ENCODE data around the gene KRTAP7-1. TPM values are rescaled to one million over a fixed set of nuclear protein-coding genes. Genes with fewer than 3 reads are reported as not detected.

The KRTAP7-1 gene
- total RNA-seq, 4 donors from 2014 or later: not detected

- Histone ChIP-seq H3K4me3 (no peak overlapping the region), H3K36me3 (no peaks in the 10 kb centered on the region), H3K9me3 (no peaks in the 10 kb centered on the region), H3K27me3 (no peaks in the 10 kb centered on the region), H3K4me1 (no peaks in the 10 kb centered on the region), H3K27ac (no peak overlapping the region)
- intact Hi-C loops (cut with DNase I; ENCODE audit: low total_unique reads): no loop called here
- no peak for DNase-seq
- TF ChIP-seq POLR2A (IDR thresholded peaks at IDR 0.05) (no peak), CTCF (IDR thresholded peaks at IDR 0.05) (no peak)
These were observed 9.0 kb upstream of the KRTAP7-1 start for GRCh38 chr21:30838536-30838935.

GRCh38 chr21:30831194-30831765, 1.7 kb upstream of the KRTAP7-1 start:
- TF ChIP-seq CTCF (IDR thresholded peaks at IDR 0.05): no peak
- no peak for TF ChIP-seq POLR2A (IDR thresholded peaks at IDR 0.05)
- intact Hi-C loops (cut with DNase I; ENCODE audit: low total_unique reads): no loop called here
- no peak overlapping the region for H3K27ac ChIP-seq
- no peaks in the 10 kb centered on the region for H3K36me3 ChIP-seq
- H3K9me3 ChIP-seq: no peaks in the 10 kb centered on the region
- no peak overlapping the region for H3K4me3 ChIP-seq
- no peak for DNase-seq
- no peaks in the 10 kb centered on the region for H3K27me3 ChIP-seq
- H3K4me1 ChIP-seq: no peaks in the 10 kb centered on the region

GRCh38 chr21:30818837-30819610, 10.5 kb downstream of the KRTAP7-1 start:
- Histone ChIP-seq H3K36me3 (no peaks in the 10 kb centered on the region), H3K4me1 (no peaks in the 10 kb centered on the region), H3K9me3 (no peaks in the 10 kb centered on the region), H3K27ac (no peak overlapping the region), H3K27me3 (no peaks in the 10 kb centered on the region), H3K4me3 (no peak overlapping the region)
- DNase-seq: no peak
- intact Hi-C loops (cut with DNase I; ENCODE audit: low total_unique reads): no loop called here
- TF ChIP-seq POLR2A (IDR thresholded peaks at IDR 0.05) (no peak), CTCF (IDR thresholded peaks at IDR 0.05) (no peak)

GRCh38 chr21:30813174-30813573, 16.4 kb downstream of the KRTAP7-1 start, which contains the start of gene KRTAP8-1:
Gene KRTAP8-1, minus strand, starts transcription at chr21:30813274. Its CDS starts 54 bp downstream, at chr21:30813220.
- Histone ChIP-seq H3K9me3 (no peaks in the 10 kb centered on the region), H3K27ac (no peak within 1 kb of the TSS), H3K27me3 (no peaks in the 10 kb centered on the region), H3K4me3 (no peak within 1 kb of the TSS), H3K4me1 (no peaks in the 10 kb centered on the region), H3K36me3 (no peaks in the 10 kb centered on the region)
- no peak for TF ChIP-seq CTCF (IDR thresholded peaks at IDR 0.05)
- TF ChIP-seq POLR2A (IDR thresholded peaks at IDR 0.05): no peak
- DNase-seq: no peak
- intact Hi-C loops (cut with DNase I; ENCODE audit: low total_unique reads): no loop called here

GRCh38 chr21:30800605-30801004, 29.0 kb downstream of the KRTAP7-1 start:
- H3K9me3 ChIP-seq: no peaks in the 10 kb centered on the region
- H3K4me1 ChIP-seq: no peaks in the 10 kb centered on the region
- intact Hi-C loops (cut with DNase I; ENCODE audit: low total_unique reads): no loop called here
- no peak overlapping the region for H3K4me3 ChIP-seq
- DNase-seq: no peak
- H3K36me3 ChIP-seq: no peaks in the 10 kb centered on the region
- TF ChIP-seq CTCF (IDR thresholded peaks at IDR 0.05): no peak
- TF ChIP-seq POLR2A (IDR thresholded peaks at IDR 0.05): no peak
- H3K27me3 ChIP-seq: no peaks in the 10 kb centered on the region
- H3K27ac ChIP-seq: no peak overlapping the region
